Neuronal stem cell (in vitro differentiated cells): ENCODE results near the gene SH3PXD2A.

Experiments used
- DNase-seq: peaks from one replicate; pipeline ENCODE4 v3.0.0-alpha.2; 2013; ENCODE audit warnings: low spot score
- H2AFZ ChIP-seq: one replicate; pipeline ENCODE4 v1.6.1; 2013; ENCODE audit warnings: mild to moderate bottlenecking, low read length, inconsistent platforms
- H2AK5ac ChIP-seq: 2 replicates; pipeline ENCODE4 v1.6.1; 2013; ENCODE audit warnings: low read depth, mild to moderate bottlenecking, inconsistent platforms, low read length, moderate library complexity, mixed read lengths
- H2BK120ac ChIP-seq: 2 replicates; pipeline ENCODE4 v1.6.1; 2013; ENCODE audit warnings: low read depth, mild to moderate bottlenecking, inconsistent platforms, low read length, moderate library complexity, mixed read lengths
- H2BK12ac ChIP-seq: one replicate; pipeline ENCODE4 v1.6.1; 2013; ENCODE audit warnings: low read length, inconsistent platforms
- H2BK15ac ChIP-seq: 2 replicates; pipeline ENCODE4 v1.6.1; 2013; ENCODE audit warnings: mild to moderate bottlenecking, low read length, inconsistent platforms, mixed read lengths
- H2BK5ac ChIP-seq: one replicate; pipeline ENCODE4 v1.6.1; 2013; ENCODE audit warnings: inconsistent platforms, mild to moderate bottlenecking, low read length, moderate library complexity
- H3K14ac ChIP-seq: one replicate; pipeline ENCODE4 v1.6.1; 2013; ENCODE audit warnings: low read length, inconsistent platforms
- H3K18ac ChIP-seq: 2 replicates; pipeline ENCODE4 v1.6.1; 2013; ENCODE audit warnings: low read length, inconsistent platforms
- H3K23ac ChIP-seq: 2 replicates; pipeline ENCODE4 v1.6.1; 2013; ENCODE audit warnings: low read depth, mild to moderate bottlenecking, mixed read lengths, low read length, inconsistent platforms; ENCODE audit not compliant: poor library complexity
- H3K27ac ChIP-seq: replicated peaks from 3 replicates; pipeline ENCODE4 v1.5.1; 2013; ENCODE audit warnings: low read length, inconsistent platforms
- H3K27me3 ChIP-seq, 3 experiments: 2 replicates each; pipeline ENCODE4 v1.6.1; 2013; ENCODE audit warnings: low read length in 3 of 3, mild to moderate bottlenecking in 2 of 3, inconsistent platforms in 1 of 3, low read depth in 1 of 3, mixed read lengths in 1 of 3, moderate library complexity in 1 of 3; ENCODE audit not compliant: control insufficient read depth in 3 of 3, insufficient read depth in 3 of 3
- H3K36me3 ChIP-seq, 2 donors: replicated peaks in 1 of 2; 2 replicates each; pipeline ENCODE4 v1.6.1; 2013; ENCODE audit warnings: low read length in 2 of 2; ENCODE audit not compliant: control insufficient read depth in 2 of 2, insufficient read depth in 2 of 2
- H3K4ac ChIP-seq: 2 replicates; pipeline ENCODE4 v1.6.1; 2013; ENCODE audit warnings: inconsistent platforms, mild to moderate bottlenecking, low read length, moderate library complexity
- H3K4me1 ChIP-seq, 2 donors: 1 replicate in 1 of 2; 2 replicates in 1 of 2; pipeline ENCODE4 v1.6.1; 2013; ENCODE audit warnings: low read length in 2 of 2, low read depth in 1 of 2; ENCODE audit not compliant: control insufficient read depth in 2 of 2, insufficient read depth in 1 of 2
- H3K4me2 ChIP-seq: one replicate; pipeline ENCODE4 v1.6.1; 2013; ENCODE audit warnings: mild to moderate bottlenecking, low read length, inconsistent platforms; ENCODE audit not compliant: insufficient read depth, poor library complexity, severe bottlenecking
- H3K4me3 ChIP-seq, 2 donors: 2 replicates each; pipeline ENCODE4 v1.5.1; 2013; ENCODE audit warnings: low read length in 2 of 2, mild to moderate bottlenecking in 2 of 2, inconsistent platforms in 1 of 2, moderate library complexity in 1 of 2
- H3K79me1 ChIP-seq: one replicate; pipeline ENCODE4 v1.6.1; 2013; ENCODE audit warnings: low read depth, mild to moderate bottlenecking, inconsistent platforms, low read length, moderate library complexity
- H3K9ac ChIP-seq: one replicate; pipeline ENCODE4 v1.6.1; 2013; ENCODE audit warnings: mild to moderate bottlenecking, low read depth, low read length, inconsistent platforms; ENCODE audit not compliant: poor library complexity
- H3K9me3 ChIP-seq, 2 donors: replicated peaks in 1 of 2; 2 replicates each; pipeline versions ENCODE3 to v1.6.1; 2013; ENCODE audit warnings: low read length in 2 of 2, mild to moderate bottlenecking in 2 of 2, inconsistent platforms in 1 of 2, low read depth in 1 of 2, mixed read lengths in 1 of 2, moderate library complexity in 1 of 2; ENCODE audit not compliant: control insufficient read depth in 2 of 2, insufficient read depth in 1 of 2
- H4K8ac ChIP-seq: one replicate; pipeline ENCODE4 v1.6.1; 2013; ENCODE audit warnings: low read depth, mild to moderate bottlenecking, inconsistent platforms, low read length, moderate library complexity
- H4K91ac ChIP-seq: one replicate; pipeline ENCODE4 v1.6.1; 2013; ENCODE audit warnings: low read length, low read depth, mild to moderate bottlenecking, inconsistent platforms; ENCODE audit not compliant: poor library complexity
- WGBS, 2 donors: extraction: QIAGEN DNeasy Blood & Tissue Kit; methylation state at CpG; one replicate each; pipeline ENCODE4 v1.1.7; 2013; ENCODE audit warnings: missing lambda C conversion rate in 2 of 2, mixed read lengths in 1 of 2; ENCODE audit not compliant: insufficient read length in 2 of 2, insufficient replicate concordance in 1 of 2; ENCODE audit errors: extremely low coverage in 2 of 2; 5-methylcytosine and 5-hydroxymethylcytosine counted together

Gene SH3PXD2A

GRCh38 chr10:103555712-103556111 is 299.7 kb downstream of the SH3PXD2A start:
- no peak overlapping the region for H3K4ac ChIP-seq
- H2BK5ac ChIP-seq, result peak overlapping the region; percentile 33
- peak overlapping the region; percentile 83 for H2AFZ ChIP-seq
- H2AK5ac ChIP-seq, result no peak overlapping the region
- peak overlapping the region; percentile 25 to 40 for H3K4me3 ChIP-seq
- H3K36me3 ChIP-seq, result peaks cover 0 to 4% of the 10 kb centered on the region in 2 donors
- H3K4me2 ChIP-seq, result peak overlapping the region; percentile 69
- no peak overlapping the region for H3K27ac ChIP-seq
- no peak overlapping the region for H2BK12ac ChIP-seq
- H3K9ac ChIP-seq, result peak overlapping the region; percentile 83
- no peak overlapping the region for H4K91ac ChIP-seq
- H3K79me1 ChIP-seq, result peaks cover 2% of the 10 kb centered on the region
- H3K18ac ChIP-seq, result peak overlapping the region; percentile 91
- H3K14ac ChIP-seq, result peak overlapping the region; percentile 77
- H2BK15ac ChIP-seq, result peak overlapping the region; percentile 30
- H2BK120ac ChIP-seq, result no peak overlapping the region
- H4K8ac ChIP-seq, result no peak overlapping the region
- DNase-seq, result no peak
- H3K23ac ChIP-seq, result no peak overlapping the region
- peaks cover 0 to 53% (median 8%) of the 10 kb centered on the region in 3 experiments for H3K27me3 ChIP-seq
- H3K4me1 ChIP-seq, result peaks cover 10 to 17% of the 10 kb centered on the region in 2 donors
- peaks cover 0 to 4% of the 10 kb centered on the region in 2 donors for H3K9me3 ChIP-seq
- WGBS, 2 donors, result no CpG with 5 or more reads among the region's 11 CpGs

- Histone ChIP-seq H2BK120ac (no peak overlapping the region), H3K9me3 (peaks cover 0 to 4% of the 10 kb centered on the region in 2 donors), H3K36me3 (peaks cover 0 to 4% of the 10 kb centered on the region in 2 donors), H3K18ac (peak overlapping the region; percentile 91), H2BK5ac (no peak overlapping the region), H2AFZ (peak overlapping the region; percentile 83), H3K4me3 (peak overlapping the region; percentile 25 to 40), H4K8ac (no peak overlapping the region), H2BK15ac (peak overlapping the region; percentile 30), H3K23ac (peak overlapping the region; percentile 38), H3K79me1 (peaks cover 2% of the 10 kb centered on the region), H3K27ac (no peak overlapping the region), H3K4me1 (peaks cover 10 to 17% of the 10 kb centered on the region in 2 donors), H3K4me2 (peak overlapping the region; percentile 69), H2AK5ac (no peak overlapping the region), H2BK12ac (no peak overlapping the region), H4K91ac (no peak overlapping the region), H3K9ac (peak overlapping the region; percentile 83), H3K4ac (no peak overlapping the region), H3K14ac (no peak overlapping the region), H3K27me3 (peaks cover 0 to 53% (median 8%) of the 10 kb centered on the region in 3 experiments)
- no peak for DNase-seq
- WGBS, 2 donors, result no CpG with 5 or more reads among the region's 18 CpGs
Measured at GRCh38 chr10:103555325-103555649, 300.1 kb downstream of the SH3PXD2A start.

- H3K23ac ChIP-seq, result peak overlapping the region; percentile 38
- H2AK5ac ChIP-seq, result no peak overlapping the region
- no peak overlapping the region for H4K91ac ChIP-seq
- H3K4me2 ChIP-seq, result peak overlapping the region; percentile 69
- H3K4me3 ChIP-seq, result peak overlapping the region; percentile 25 to 40
- no peak overlapping the region for H2BK120ac ChIP-seq
- H2BK15ac ChIP-seq, result no peak overlapping the region
- no peak overlapping the region for H4K8ac ChIP-seq
- H2BK5ac ChIP-seq, result no peak overlapping the region
- H3K18ac ChIP-seq, result peak overlapping the region; percentile 91
- H3K27me3 ChIP-seq, result peaks cover 0 to 54% (median 8%) of the 10 kb centered on the region in 3 experiments
- H3K4me1 ChIP-seq, result peaks cover 10 to 14% of the 10 kb centered on the region in 2 donors
- no peak overlapping the region for H3K4ac ChIP-seq
- peaks cover under 1% of the 10 kb centered on the region for H3K79me1 ChIP-seq
- DNase-seq, result peak; percentile 48
- H2AFZ ChIP-seq, result peak overlapping the region; percentile 83
- H2BK12ac ChIP-seq, result no peak overlapping the region
- H3K36me3 ChIP-seq, result peaks cover 0 to under 1% of the 10 kb centered on the region in 2 donors
- peaks cover 0 to under 1% of the 10 kb centered on the region in 2 donors for H3K9me3 ChIP-seq
- no CpG with 5 or more reads among the region's 44 CpGs for WGBS, 2 donors
- no peak overlapping the region for H3K14ac ChIP-seq
- no peak overlapping the region for H3K27ac ChIP-seq
- H3K9ac ChIP-seq, result peak overlapping the region; percentile 83
Measured at GRCh38 chr10:103554488-103555324, 300.7 kb downstream of the SH3PXD2A start.

- no peak overlapping the region for H2BK12ac ChIP-seq
- peaks cover 0 to 55% (median 8%) of the 10 kb centered on the region in 3 experiments for H3K27me3 ChIP-seq
- H3K4me3 ChIP-seq, result no peak overlapping the region
- H3K27ac ChIP-seq, result no peak overlapping the region
- H3K18ac ChIP-seq, result peak overlapping the region; percentile 25
- H3K4me2 ChIP-seq, result no peak overlapping the region
- no CpG with 5 or more reads among the region's 8 CpGs for WGBS, 2 donors
- DNase-seq, result no peak
- no peak overlapping the region for H2BK5ac ChIP-seq
- no peaks in the 10 kb centered on the region for H3K36me3 ChIP-seq
- H3K79me1 ChIP-seq, result no peaks in the 10 kb centered on the region
- no peak overlapping the region for H4K91ac ChIP-seq
- H2BK120ac ChIP-seq, result no peak overlapping the region
- H3K23ac ChIP-seq, result no peak overlapping the region
- H3K9ac ChIP-seq, result no peak overlapping the region
- H2BK15ac ChIP-seq, result peak overlapping the region; percentile 39
- H4K8ac ChIP-seq, result no peak overlapping the region
- H3K9me3 ChIP-seq, result no peaks in the 10 kb centered on the region
- H3K14ac ChIP-seq, result no peak overlapping the region
- no peak overlapping the region for H3K4ac ChIP-seq
- peak overlapping the region; percentile 78 for H2AK5ac ChIP-seq
- peaks cover 10 to 11% of the 10 kb centered on the region in 2 donors for H3K4me1 ChIP-seq
- H2AFZ ChIP-seq, result no peak overlapping the region
Measured at GRCh38 chr10:103553743-103554487, 301.5 kb downstream of the SH3PXD2A start.
